Measurements from ENCODE around the gene FZR1. TPM values are rescaled to one million over a fixed set of nuclear protein-coding genes. Genes with fewer than 3 reads are reported as not detected.

The FZR1 gene
- total RNA-seq, 1 donor from 2014 or later: 51.9 TPM

- peak; percentile 98 for DNase-seq (ENCODE audit: low read depth)
- TF ChIP-seq CTCF (IDR thresholded peaks at IDR 0.05; ENCODE audit: insufficient read depth, low read length, poor library complexity, severe bottlenecking): no peak
Observed at GRCh38 chr19:3572132-3572854, 66.2 kb downstream of the FZR1 start.

GRCh38 chr19:3572855-3573161 lies 66.7 kb downstream of the FZR1 start, which contains the start of gene HMG20B:
Gene HMG20B (plus strand): TSS chr19:3572944. CDS start chr19:3573310, 366 bp downstream.
- Histone ChIP-seq H3K4me3 (ENCODE audit: low read depth, low read length) (peak within 1 kb of the TSS; percentile 77), H3K27me3 (ENCODE audit: control insufficient read depth, insufficient read depth, low read length) (no peaks in the 10 kb centered on the region), H3K36me3 (ENCODE audit: control insufficient read depth, insufficient read depth, low read length) (no peaks in the 10 kb centered on the region)
- DNase-seq (ENCODE audit: low read depth): no peak
- no peak for TF ChIP-seq CTCF (IDR thresholded peaks at IDR 0.05; ENCODE audit: insufficient read depth, low read length, poor library complexity, severe bottlenecking)

More at GRCh38 chr19:3572132-3572854, 66.2 kb downstream of the FZR1 start:
- no peaks in the 10 kb centered on the region for H3K27me3 ChIP-seq (ENCODE audit: control insufficient read depth, insufficient read depth, low read length)
- no peaks in the 10 kb centered on the region for H3K36me3 ChIP-seq (ENCODE audit: control insufficient read depth, insufficient read depth, low read length)
- H3K4me3 ChIP-seq (ENCODE audit: low read depth, low read length): peak overlapping the region; percentile 41

GRCh38 chr19:3573162-3573857 lies 67.2 kb downstream of the FZR1 start:
- DNase-seq (ENCODE audit: low read depth): no peak
- Histone ChIP-seq H3K4me3 (ENCODE audit: low read depth, low read length) (peak overlapping the region; percentile 77), H3K36me3 (ENCODE audit: control insufficient read depth, insufficient read depth, low read length) (no peaks in the 10 kb centered on the region), H3K27me3 (ENCODE audit: control insufficient read depth, insufficient read depth, low read length) (no peaks in the 10 kb centered on the region)
- TF ChIP-seq CTCF (IDR thresholded peaks at IDR 0.05; ENCODE audit: insufficient read depth, low read length, poor library complexity, severe bottlenecking): no peak

GRCh38 chr19:3573858-3574637 lies 67.9 kb downstream of the FZR1 start:
- peak; percentile 80 for DNase-seq (ENCODE audit: low read depth)
- H3K27me3 ChIP-seq (ENCODE audit: control insufficient read depth, insufficient read depth, low read length): no peaks in the 10 kb centered on the region
- H3K36me3 ChIP-seq (ENCODE audit: control insufficient read depth, insufficient read depth, low read length): no peaks in the 10 kb centered on the region
- no peak for TF ChIP-seq CTCF (IDR thresholded peaks at IDR 0.05; ENCODE audit: insufficient read depth, low read length, poor library complexity, severe bottlenecking)
- H3K4me3 ChIP-seq (ENCODE audit: low read depth, low read length): peak overlapping the region; percentile 77

GRCh38 chr19:3575260-3575741 lies 69.2 kb downstream of the FZR1 start:
- Histone ChIP-seq H3K4me3 (ENCODE audit: low read depth, low read length) (no peak overlapping the region), H3K36me3 (ENCODE audit: control insufficient read depth, insufficient read depth, low read length) (no peaks in the 10 kb centered on the region), H3K27me3 (ENCODE audit: control insufficient read depth, insufficient read depth, low read length) (no peaks in the 10 kb centered on the region)
- DNase-seq (ENCODE audit: low read depth): no peak
- TF ChIP-seq CTCF (IDR thresholded peaks at IDR 0.05; ENCODE audit: insufficient read depth, low read length, poor library complexity, severe bottlenecking): peak; percentile 38
